Motor neuron (in vitro differentiated cells): Measurements from ENCODE around the gene HOXB4. TPM values are rescaled to one million over a fixed set of nuclear protein-coding genes. Genes with fewer than 3 reads are reported as not detected.
A peak's percentile ranks its signal among the peaks of the same experiment; 100 is the strongest.

Source experiments
- ATAC-seq, 8 experiments: fragments of 200-7000 bp; cut with Tn5 transposase; replicated peaks in 6 of 8; 2 replicates each; pipeline ENCODE4 v1.8.0; 2021; ENCODE audit warnings: mild to moderate bottlenecking in 8 of 8, moderate library complexity in 8 of 8
- H3K27ac ChIP-seq, 2 donors: fragments of 250-450 bp; sonication (Bioruptor Pico); 2 replicates each; pipeline ENCODE4 v1.9.0; 2021; ENCODE audit warnings: antibody characterized with exemption in 2 of 2, mild to moderate bottlenecking in 2 of 2, moderate library complexity in 1 of 2
- H3K4me1 ChIP-seq, 2 donors: fragments of 250-450 bp; sonication (Bioruptor Pico); replicated peaks in 1 of 2; 2 replicates each; pipeline ENCODE4 v1.6.1; 2021; ENCODE audit warnings: antibody characterized with exemption in 2 of 2, mild to moderate bottlenecking in 2 of 2, moderate library complexity in 1 of 2
- H3K4me3 ChIP-seq, 5 donors: fragments of 250-450 bp; sonication (Bioruptor Pico); 2 replicates each; pipeline ENCODE4 v1.9.0; 2021; ENCODE audit warnings: antibody characterized with exemption in 5 of 5, mild to moderate bottlenecking in 5 of 5, moderate library complexity in 4 of 5
- WGBS, 10 experiments: fragments of 450-650 bp; shearing (Covaris generic); methylation state at CpG; one replicate each; pipeline ENCODE4 v1.0.0; 2022; 5-methylcytosine and 5-hydroxymethylcytosine counted together
- in situ Hi-C, 9 experiments: fragments of 400-800 bp; cut with MboI; loops; one replicate each; pipeline ENCODE4 v1.15.0; 2021; ENCODE audit warnings: low sequenced_read_pairs in 9 of 9, low pct_unique_long_range_greater_than_20kb in 2 of 9; ENCODE audit not compliant: unreplicated experiment in 9 of 9
- total RNA-seq, 8 experiments: library from RNA; unstranded; fragments of 300-600 nt; gene quantifications; 2 replicates each; pipeline versions ENCODE4 v1.2.3 to v1.2.4, GENCODE V29; 2022

HOXB4 gene
- total RNA-seq, 8 experiments from 2014 or later = 8.8 to 32.0 (median 14.1) TPM

GRCh38 chr17:48620461-48621139, 42.5 kb upstream of the HOXB4 start:
- in situ Hi-C loops = loop anchor here in 1 of 9 experiments (10.0 kb wide), 1 partner anchor 466 kb away; no protein-coding TSS in a partner anchor
- Histone ChIP-seq H3K4me1 (peaks cover 31 to 54% of the 10 kb centered on the region in 2 donors), H3K4me3 (peak overlapping the region in 4 of 5 donors; percentile 27 to 89 (median 80)), H3K27ac (peak overlapping the region; percentile 12 to 96)
- 9 to 84% (median 53%) methylated on average over 2 to 4 of the region's 6 CpGs; no CpG with 5 or more reads in 2 of the 10 experiments for WGBS, 10 experiments
- peak in 2 of 8 experiments; percentile 6 to 7 for ATAC-seq

DNA sequence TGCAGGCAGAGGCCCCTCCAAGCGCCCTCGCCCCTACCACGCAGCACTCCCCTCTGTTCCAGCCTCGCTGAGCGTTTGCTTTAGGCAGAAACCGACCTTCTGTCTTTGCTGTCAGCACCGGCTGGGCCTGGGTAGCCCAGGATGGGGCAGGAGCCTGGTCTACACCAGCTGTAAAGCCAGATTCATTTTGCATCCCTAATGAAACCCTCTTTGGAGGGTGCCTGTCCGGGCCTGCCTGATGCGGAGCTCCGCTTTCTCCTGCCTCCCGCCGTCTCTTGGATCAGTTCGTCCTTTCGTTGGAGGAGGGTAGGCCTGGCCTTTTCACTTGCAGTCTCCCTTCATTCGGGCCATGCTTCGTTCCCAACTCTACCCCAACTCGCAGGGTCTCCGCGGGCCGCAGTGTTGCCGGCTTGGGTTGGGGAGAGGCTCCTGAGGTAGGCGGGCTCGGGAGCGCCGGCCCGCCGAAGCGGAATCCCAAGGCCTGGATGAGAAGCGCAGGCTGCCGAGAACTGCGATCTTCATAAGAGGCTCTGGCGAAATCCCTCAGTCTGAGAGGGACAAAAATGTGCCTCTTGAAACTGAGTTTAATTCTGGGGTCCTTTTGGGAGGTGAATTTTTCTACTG, 41.8 kb upstream of the HOXB4 start:
- WGBS, 10 experiments = 5 to 85% (median 26%) methylated on average over 4 to 16 of the region's 32 CpGs; no CpG with 5 or more reads in 4 of the 10 experiments
- peak in 5 of 8 experiments; percentile 11 to 24 (median 18) for ATAC-seq
- peak overlapping the region; percentile 26 to 89 (median 80) for H3K4me3 ChIP-seq
- peak overlapping the region; percentile 12 to 96 for H3K27ac ChIP-seq
- H3K4me1 ChIP-seq = peaks cover 31 to 55% of the 10 kb centered on the region in 2 donors
- in situ Hi-C loops = loop anchor here in 1 of 9 experiments (10.0 kb wide), 1 partner anchor 465 kb away; no protein-coding TSS in a partner anchor

DNA sequence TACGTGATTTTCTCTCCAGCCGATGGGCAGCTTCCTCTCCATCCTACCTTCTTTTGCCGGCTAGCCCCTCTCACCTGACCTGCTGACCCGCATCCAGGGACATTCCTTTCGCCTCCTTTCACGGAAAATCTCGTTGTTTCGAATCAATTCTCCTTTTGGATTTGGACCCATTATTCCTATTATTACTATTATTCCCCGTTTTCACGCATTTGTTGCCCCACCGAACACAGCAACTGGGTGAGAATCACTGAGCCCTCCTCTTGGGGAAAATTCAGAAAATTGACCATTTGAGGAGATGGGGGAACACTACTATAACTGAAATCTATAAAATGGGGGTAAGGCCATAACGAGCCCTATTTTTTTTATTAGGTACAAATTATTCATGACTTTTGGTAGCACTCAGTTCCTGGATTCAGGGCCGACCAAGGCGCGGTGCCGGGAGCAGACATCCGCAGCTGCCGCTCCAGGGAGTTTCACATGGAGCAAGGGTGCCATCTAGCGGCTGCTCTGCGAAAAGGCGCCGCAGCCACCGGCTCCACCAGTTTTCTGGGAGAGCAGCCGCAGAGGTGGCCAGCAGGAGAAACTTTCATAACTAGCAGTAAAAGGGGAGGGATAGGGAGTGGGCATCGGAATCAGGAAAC, 40.2 kb upstream of the HOXB4 start:
- peaks cover 31 to 55% of the 10 kb centered on the region in 2 donors for H3K4me1 ChIP-seq
- H3K27ac ChIP-seq = peak overlapping the region in 1 of 2 donors; percentile 97
- in situ Hi-C loops = no loop called here
- 3 to 31% (median 11%) methylated on average over 5 to 21 of the region's 25 CpGs; no CpG with 5 or more reads in 1 of the 10 experiments for WGBS, 10 experiments
- ATAC-seq = peak; percentile 57 to 91 (median 60)
- H3K4me3 ChIP-seq = peak overlapping the region; percentile 26 to 89 (median 80)

DNA sequence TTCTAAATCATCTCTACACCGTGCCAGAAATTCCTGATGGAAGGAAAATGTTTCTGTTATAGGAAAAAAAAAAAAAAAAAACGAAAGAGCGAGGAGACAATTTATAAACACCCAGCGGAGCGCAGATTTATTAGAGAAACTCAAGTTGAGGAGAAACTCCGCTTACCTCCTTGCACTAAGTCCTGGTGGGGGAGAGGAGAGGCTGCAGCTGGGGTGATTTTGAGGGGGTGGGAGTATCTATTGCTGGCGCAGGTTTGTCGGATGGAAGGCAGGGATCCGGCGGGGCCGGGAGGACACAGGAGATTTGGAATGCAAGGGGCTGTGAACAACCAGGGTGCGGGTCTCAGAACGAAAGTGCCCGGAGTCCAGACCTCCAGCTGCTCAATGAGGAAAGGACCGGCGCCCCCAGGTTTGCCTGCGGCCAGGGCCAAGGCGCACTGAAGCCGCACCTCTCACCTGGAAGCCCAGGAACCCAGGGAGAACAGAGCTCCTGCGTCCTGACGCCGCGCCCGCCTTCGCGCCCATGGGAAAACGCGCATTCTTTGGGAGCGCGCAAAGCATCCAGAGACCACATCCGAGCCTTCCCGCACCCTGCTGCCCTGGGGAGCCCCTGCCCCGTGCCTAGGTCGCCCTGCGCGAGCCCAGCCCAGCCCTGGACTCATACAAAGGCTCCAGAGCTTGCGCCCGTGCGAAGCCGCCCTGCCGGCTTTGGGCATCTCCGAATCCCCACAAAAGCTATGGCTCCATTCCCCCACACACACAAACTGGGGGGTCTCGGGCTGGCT, 39.5 kb upstream of the HOXB4 start:
- no peak for ATAC-seq

DNA sequence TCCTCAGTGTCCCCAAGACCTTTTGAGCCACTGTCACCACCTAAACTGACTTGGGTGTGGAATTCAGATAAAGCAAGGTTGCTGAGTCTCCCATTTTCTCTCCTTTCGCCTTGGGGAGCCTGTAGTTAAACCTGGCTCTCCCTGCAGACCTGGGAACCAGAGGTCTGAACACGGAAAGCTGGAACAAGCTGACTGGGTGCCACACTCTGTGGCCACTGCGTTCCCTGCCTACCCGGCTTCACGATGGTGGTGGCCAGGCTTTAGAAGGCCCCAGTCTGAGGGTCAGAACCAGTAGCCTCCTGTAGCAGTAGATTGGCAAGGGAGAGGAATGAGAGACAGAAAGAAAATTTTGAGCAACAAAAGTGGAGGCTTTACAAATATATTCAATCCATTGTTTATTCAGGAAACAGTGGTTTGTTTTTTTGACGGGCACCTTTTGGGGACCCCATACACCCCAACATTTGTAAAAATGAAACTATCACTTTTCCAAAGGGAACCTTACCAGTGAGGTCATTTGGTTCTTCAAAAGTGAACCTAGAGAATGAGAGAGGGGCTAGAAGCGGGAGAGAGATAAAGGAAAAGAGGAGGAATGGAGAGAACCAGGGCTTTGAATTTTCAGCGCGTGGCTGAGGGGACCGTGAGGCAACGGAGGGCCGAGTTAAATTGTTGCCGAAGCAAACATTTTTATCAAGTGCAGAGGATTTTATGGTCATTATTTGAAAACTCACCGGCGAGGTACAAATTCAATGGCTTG, 38.7 kb upstream of the HOXB4 start:
- Histone ChIP-seq H3K27ac (peak overlapping the region in 1 of 2 donors; percentile 97), H3K4me3 (peak overlapping the region; percentile 23 to 89 (median 80)), H3K4me1 (peaks cover 31 to 45% of the 10 kb centered on the region in 2 donors)
- no peak for ATAC-seq
- WGBS, 10 experiments = 0 to 84% (median 17%) methylated on average over 1 to 13 of the region's 15 CpGs; no CpG with 5 or more reads in 1 of the 10 experiments
- in situ Hi-C loops = no loop called here

More for the DNA sequence above, 39.5 kb upstream of the HOXB4 start:
- in situ Hi-C loops = no loop called here
- Histone ChIP-seq H3K4me1 (peaks cover 31 to 53% of the 10 kb centered on the region in 2 donors), H3K4me3 (peak overlapping the region; percentile 23 to 89 (median 80)), H3K27ac (peak overlapping the region; percentile 23 to 97)
- WGBS, 10 experiments = 0 to 54% (median 6%) methylated on average over 1 to 8 of the region's 43 CpGs; no CpG with 5 or more reads in 1 of the 10 experiments

DNA sequence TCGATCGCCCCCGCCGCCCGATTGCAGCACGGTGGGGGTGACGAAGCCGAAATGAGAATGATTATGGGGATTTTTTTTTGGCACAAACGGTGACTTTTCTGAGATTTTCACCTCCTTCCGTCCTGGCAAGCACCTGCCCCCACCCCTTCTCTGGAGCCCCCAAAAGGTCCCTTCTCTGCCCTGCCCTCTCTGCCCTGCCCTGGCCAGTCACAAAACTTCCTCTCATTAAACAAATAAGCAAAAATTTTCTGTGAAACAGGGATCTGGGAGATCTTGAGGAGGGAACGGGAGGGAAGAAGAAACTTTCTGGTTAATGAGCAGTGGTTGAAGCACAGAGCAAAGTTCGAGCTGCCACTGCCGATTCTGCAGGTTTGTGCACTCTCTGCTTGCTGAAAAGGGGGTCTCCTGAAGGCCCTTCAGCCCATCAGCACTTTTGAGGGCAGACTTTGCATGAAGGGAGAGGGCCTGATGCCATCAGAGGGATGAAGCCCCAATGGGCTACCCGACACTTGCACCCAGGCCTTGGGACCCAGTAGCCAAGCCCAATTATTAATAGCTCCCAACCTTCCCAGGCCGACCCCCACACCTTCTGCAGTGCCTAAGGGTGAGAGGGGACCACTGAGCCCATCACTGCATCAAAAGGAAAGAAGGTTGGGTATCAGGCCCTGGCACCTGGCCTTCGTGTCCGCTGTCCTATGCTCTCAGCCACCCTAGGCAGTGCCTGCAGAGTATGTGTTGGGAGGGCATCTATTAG, 38.0 kb upstream of the HOXB4 start:
- Histone ChIP-seq H3K27ac (peak overlapping the region in 1 of 2 donors; percentile 97), H3K4me1 (peaks cover 31 to 38% of the 10 kb centered on the region in 2 donors), H3K4me3 (peak overlapping the region; percentile 59 to 89 (median 80))
- no peak for ATAC-seq
- in situ Hi-C loops = no loop called here
- WGBS, 10 experiments = 0 to 65% (median 22%) methylated on average over 1 to 12 of the region's 17 CpGs; no CpG with 5 or more reads in 3 of the 10 experiments

DNA sequence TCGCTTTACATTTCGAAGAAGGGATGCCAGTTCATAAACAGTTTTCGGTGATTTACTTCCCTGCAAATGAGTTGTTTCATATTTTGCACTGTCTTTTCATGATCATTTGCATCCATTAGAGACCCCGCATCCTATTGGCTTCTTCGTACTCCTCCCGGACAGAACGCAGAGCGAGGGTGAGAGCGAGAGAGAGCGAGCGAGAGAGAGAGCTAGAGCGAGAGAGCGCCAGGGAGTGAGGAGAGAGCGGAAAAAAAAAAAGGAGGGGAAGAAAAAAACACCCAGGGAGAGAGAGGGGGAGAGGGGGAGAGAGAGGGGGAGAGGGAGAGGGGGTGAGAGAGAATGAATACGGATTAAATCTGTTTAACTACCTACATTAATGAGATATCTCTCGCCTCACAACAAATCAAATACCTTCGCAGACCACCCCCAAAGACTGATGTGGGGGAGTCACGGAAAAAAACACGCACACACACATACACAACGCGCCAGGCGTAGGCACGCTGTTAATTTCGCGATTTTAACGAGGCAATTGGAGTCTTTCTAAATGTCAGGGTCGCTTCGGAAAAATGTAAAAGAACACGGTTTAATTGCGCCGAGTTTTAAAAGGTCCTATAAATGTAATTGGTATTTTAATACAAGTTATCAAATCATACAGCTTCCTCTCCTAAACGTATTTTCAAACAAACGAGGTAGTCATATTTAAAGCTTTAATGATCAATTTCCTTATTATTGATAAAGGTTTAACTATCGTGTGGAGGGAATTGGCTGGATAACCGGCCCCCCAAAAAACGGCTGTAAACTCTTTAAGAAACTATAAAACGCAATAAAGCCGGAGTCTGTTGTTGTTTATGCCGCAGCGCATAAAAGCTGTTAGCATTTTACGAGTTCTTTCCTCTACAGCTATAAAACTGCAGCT, 37.2 kb upstream of the HOXB4 start, which contains the start of gene HOXB8:
Gene HOXB8 (minus strand): TSS at position 246 of the 916 bp plus-strand sequence. CDS start 588 bp downstream, outside the sequence.
- in situ Hi-C loops = no loop called here
- peak within 1 kb of the TSS; percentile 59 to 89 (median 80) for H3K4me3 ChIP-seq
- ATAC-seq = peak in 5 of 8 experiments; percentile 1 to 24 (median 5)
- peaks cover 25 to 29% of the 10 kb centered on the region in 2 donors for H3K4me1 ChIP-seq
- H3K27ac ChIP-seq = peak within 1 kb of the TSS; percentile 92 to 97
- WGBS, 10 experiments = 5 to 67% (median 15%) methylated on average over 2 to 32 of the region's 41 CpGs

- Histone ChIP-seq H3K27ac (peak overlapping the region; percentile 92 to 97), H3K4me3 (peak overlapping the region; percentile 59 to 89 (median 80)), H3K4me1 (peaks cover 22 to 28% of the 10 kb centered on the region in 2 donors)
- in situ Hi-C loops = no loop called here
- ATAC-seq = peak in 1 of 8 experiments; percentile 1
- 0 to 48% (median 0%) methylated on average over 1 to 14 of the region's 55 CpGs; no CpG with 5 or more reads in 1 of the 10 experiments for WGBS, 10 experiments
Measured at GRCh38 chr17:48613862-48614694, 35.9 kb upstream of the HOXB4 start.

DNA sequence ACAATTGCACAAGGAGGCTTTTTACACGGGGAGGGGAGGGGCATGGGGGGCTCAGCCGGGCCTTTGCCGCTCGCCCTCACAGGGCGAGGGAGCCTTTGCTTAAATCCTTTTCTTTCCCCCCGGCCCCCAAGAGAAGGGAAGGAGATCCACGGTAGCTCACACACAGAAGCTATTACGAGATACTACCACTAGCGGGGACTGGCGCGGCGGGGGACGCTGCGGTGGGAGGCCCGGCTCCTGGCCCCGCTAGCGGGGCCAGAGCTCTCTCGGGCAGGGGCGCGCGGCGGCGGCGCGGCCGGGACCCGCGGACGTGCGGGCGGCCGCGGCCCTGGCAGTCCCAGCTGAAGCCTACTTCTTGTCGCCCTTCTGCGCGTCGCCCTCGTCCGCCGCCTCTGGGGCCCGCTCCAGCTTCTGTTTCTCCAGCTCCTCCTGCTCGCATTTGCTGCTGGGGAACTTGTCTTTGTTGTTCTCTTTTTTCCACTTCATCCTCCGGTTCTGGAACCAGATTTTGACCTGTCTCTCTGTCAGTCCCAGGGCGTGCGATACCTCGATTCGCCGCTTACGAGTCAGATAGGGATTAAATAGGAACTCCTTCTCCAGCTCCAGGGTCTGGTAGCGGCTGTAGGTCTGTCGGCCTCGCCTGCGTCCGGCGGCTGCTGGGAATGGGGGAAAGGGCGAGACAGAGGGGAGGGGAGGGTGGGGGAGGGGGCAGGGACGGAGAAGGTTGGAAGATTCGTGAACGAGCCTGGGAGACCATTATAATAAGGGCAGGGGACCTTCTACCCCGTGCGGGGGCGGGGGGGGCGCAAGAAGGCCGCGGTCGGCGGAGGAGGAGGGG, 34.9 kb upstream of the HOXB4 start:
- ATAC-seq = peak in 6 of 8 experiments; percentile 1 to 48 (median 18)
- 0 to 10% (median 0%) methylated on average over 3 to 16 of the region's 67 CpGs; no CpG with 5 or more reads in 3 of the 10 experiments for WGBS, 10 experiments
- H3K27ac ChIP-seq = peak overlapping the region; percentile 92 to 97
- peaks cover 27 to 34% of the 10 kb centered on the region in 2 donors for H3K4me1 ChIP-seq
- in situ Hi-C loops = no loop called here
- peak overlapping the region; percentile 59 to 89 (median 80) for H3K4me3 ChIP-seq
